GM12878 (cell line): Measurements from ENCODE around the gene KIAA2012. TPM values are rescaled to one million over a fixed set of nuclear protein-coding genes. Genes with fewer than 3 reads are reported as not detected.

ENCODE experiments used
- ATAC-seq: fragments of 200-7000 bp; cut with Tn5 transposase; 3 replicates; pipeline ENCODE4 v1.9.1; 2020; ENCODE audit warnings: mild to moderate bottlenecking, moderate library complexity
- BruUV-seq: library from RNA; stranded (reverse); fragments of 400-500 nt; replicated peaks from 2 replicates; lab custom pipeline; 2021; lab: Mats Ljungman, UMichigan
- CTCF ChIA-PET: fragments of 300-600 bp; sonication (Branson Sonifier 250); formaldehyde crosslinking; extraction: SDS; loops from one replicate; lab custom pipeline; 2021; ENCODE audit warnings: inconsistent platforms; lab: Yijun Ruan, JAX
- POLR2A ChIA-PET: fragments of 350-600 bp; formaldehyde crosslinking; extraction: SDS; loops from one replicate; lab custom pipeline; 2021; ENCODE audit warnings: inconsistent platforms; lab: Charles Lee
- RAD21 ChIA-PET: fragments of 300-600 bp; sonication (Branson Sonifier 250); formaldehyde crosslinking; loops from one replicate; lab custom pipeline; 2023; ENCODE audit warnings: antibody characterized with exemption; ENCODE audit not compliant: unreplicated experiment; lab: Charles Lee
- SMC1A ChIA-PET: fragments of 300-600 bp; sonication (Branson Sonifier 250); formaldehyde crosslinking; loops from one replicate; lab custom pipeline; 2023; ENCODE audit not compliant: unreplicated experiment, uncharacterized antibody; lab: Charles Lee
- DNase-seq: peaks from one replicate; pipeline ENCODE4 v3.0.0-alpha.2; 2011; ENCODE audit warnings: low read depth, low spot score
- FAIRE-seq: peaks from 3 replicates; lab custom pipeline; 2011; peaks lifted over from hg19 to GRCh38; lab: Jason Lieb, UNC
- H2AFZ ChIP-seq: 2 replicates; pipeline ENCODE4 v1.6.0; 2011; ENCODE audit warnings: low read depth, low read length, control low read depth; ENCODE audit not compliant: control insufficient read depth
- H3K27ac ChIP-seq: 2 replicates; pipeline ENCODE4 v1.5.1; 2011; ENCODE audit warnings: control low read depth; ENCODE audit not compliant: control insufficient read depth, insufficient read depth
- H3K27me3 ChIP-seq, 2 experiments: replicated peaks in 1 of 2; 2 replicates each; pipeline versions ENCODE4 v1.6.0 to v1.6.1; 2011; ENCODE audit warnings: low read length in 1 of 2; ENCODE audit not compliant: control insufficient read depth in 2 of 2, insufficient read depth in 2 of 2
- H3K36me3 ChIP-seq, 2 experiments: 2 replicates each; pipeline ENCODE4 v1.5.1; 2011; ENCODE audit warnings: low read length in 1 of 2; ENCODE audit not compliant: control insufficient read depth in 2 of 2, insufficient read depth in 2 of 2
- H3K4me1 ChIP-seq: 2 replicates; pipeline ENCODE4 v1.6.1; 2011; ENCODE audit warnings: mild to moderate bottlenecking, low read length, moderate library complexity, mixed read lengths; ENCODE audit not compliant: control insufficient read depth, insufficient read depth
- H3K4me2 ChIP-seq: 2 replicates; pipeline ENCODE4 v1.6.0; 2011; ENCODE audit warnings: control low read depth; ENCODE audit not compliant: control insufficient read depth, insufficient read depth
- H3K4me3 ChIP-seq: fragments of 200-600 bp; sonication (generic); 2 replicates; pipeline ENCODE4 v1.5.1; 2016
- H3K79me2 ChIP-seq: 2 replicates; pipeline ENCODE4 v1.6.0; 2011; ENCODE audit warnings: low read length; ENCODE audit not compliant: control insufficient read depth, insufficient read depth
- H3K9ac ChIP-seq: 2 replicates; pipeline ENCODE4 v1.8.0; 2011; ENCODE audit warnings: low read length, control low read depth, mixed read lengths; ENCODE audit not compliant: control insufficient read depth, insufficient read depth
- H3K9me3 ChIP-seq: replicated peaks from 3 replicates; pipeline ENCODE4 v1.5.1; 2011; ENCODE audit warnings: mild to moderate bottlenecking, low read length; ENCODE audit not compliant: control insufficient read depth, insufficient read depth
- H4K20me1 ChIP-seq: 2 replicates; pipeline ENCODE4 v1.6.0; 2011; ENCODE audit not compliant: control insufficient read depth, insufficient read depth
- EED ChIP-seq: sonication (generic); IDR thresholded peaks from 2 replicates; pipeline ENCODE4 v1.6.1; 2016; ENCODE audit warnings: antibody characterized with exemption, low read depth
- EGR1 ChIP-seq, 2 experiments: IDR thresholded peaks; 1 replicate in 1 of 2; 2 replicates in 1 of 2; pipeline ENCODE4 v1.6.1; 2011 to 2012; ENCODE audit warnings: low read depth in 2 of 2, low read length in 2 of 2, borderline replicate concordance in 1 of 2, mild to moderate bottlenecking in 1 of 2, moderate library complexity in 1 of 2
- FOXK2 ChIP-seq: fragments of 450-650 bp; IDR thresholded peaks from 2 replicates; pipeline ENCODE4 v1.6.1; 2017; ENCODE audit warnings: mild to moderate bottlenecking, moderate library complexity
- NKRF ChIP-seq: fragments of 450-650 bp; conservative IDR thresholded peaks from 2 replicates; pipeline ENCODE4 v1.6.1; 2017; ENCODE audit warnings: mild to moderate bottlenecking, moderate library complexity
- RELA ChIP-seq: fragments of 450-650 bp; IDR thresholded peaks from 2 replicates; pipeline ENCODE4 v1.8.0; 2014; ENCODE audit warnings: borderline replicate concordance; ENCODE audit not compliant: partially characterized antibody
- SPI1 ChIP-seq: IDR thresholded peaks from 2 replicates; pipeline ENCODE4 v1.6.1; 2011; ENCODE audit warnings: low read depth, mild to moderate bottlenecking, low read length, moderate library complexity, borderline replicate concordance; ENCODE audit not compliant: insufficient read depth
- USF1 ChIP-seq: IDR thresholded peaks from 2 replicates; pipeline ENCODE4 v1.6.1; 2011; ENCODE audit warnings: borderline replicate concordance, low read depth, mild to moderate bottlenecking, moderate library complexity, mixed read lengths, low read length; ENCODE audit not compliant: insufficient read depth; ENCODE audit errors: extremely low read length
- USF2 ChIP-seq: IDR thresholded peaks from 2 replicates; pipeline ENCODE4 v1.6.1; 2011; ENCODE audit warnings: low read depth, low read length, improper control_type of control experiment, borderline replicate concordance
- YBX1 ChIP-seq: fragments of 450-650 bp; IDR thresholded peaks from 2 replicates; pipeline ENCODE4 v1.6.1; 2016; ENCODE audit warnings: antibody characterized with exemption
- YY1 ChIP-seq: IDR thresholded peaks from 2 replicates; pipeline ENCODE4 v1.6.1; 2011; ENCODE audit warnings: low read depth, mild to moderate bottlenecking, low read length
- ZBTB33 ChIP-seq: fragments of 450-650 bp; IDR thresholded peaks from 2 replicates; pipeline ENCODE4 v1.6.1; 2017; ENCODE audit warnings: mild to moderate bottlenecking
- ZBTB4 ChIP-seq: fragments of 450-650 bp; formaldehyde crosslinking; IDR thresholded peaks from 2 replicates; pipeline ENCODE4 v1.4.0; 2022; ENCODE audit warnings: mild to moderate bottlenecking, moderate library complexity
- ZZZ3 ChIP-seq: IDR thresholded peaks from 2 replicates; pipeline ENCODE4 v1.6.1; 2011; ENCODE audit warnings: low read depth; ENCODE audit not compliant: control insufficient read depth, insufficient read length
- WGBS: methylation state at CpG from one replicate; pipeline ENCODE4 v1.1.6; 2016; ENCODE audit warnings: low lambda C conversion rate; ENCODE audit not compliant: insufficient replicate concordance, insufficient coverage; ENCODE audit errors: missing lambda C conversion rate; 5-methylcytosine and 5-hydroxymethylcytosine counted together
- in situ Hi-C: fragments of 300-500 bp; cut with MboI; formaldehyde crosslinking; loops from 9 replicates; pipeline ENCODE4 v1.14.3; 2018; ENCODE audit warnings: mixed read lengths
- intact Hi-C: fragments of 100-400 bp; cut with micrococcal nuclease; formaldehyde crosslinking; loops from one replicate; pipeline ENCODE4 v1.14.2; 2022; ENCODE audit not compliant: unreplicated experiment
- polyA plus RNA-seq, 11 experiments: library from polyadenylated mRNA; depleted of rRNA in 4 of 11; unstranded in 6 of 11; stranded (reverse) in 5 of 11; fragments of >200 nt; fragmentation: Nextera tagmentation in 4 of 11; fragmentation: Illumina TruSeq in 1 of 11; extraction: Ambion mirVana in 4 of 11; extraction: Trizol in 1 of 11; gene quantifications; 1 replicate in 1 of 11; 2 replicates in 10 of 11; pipeline versions ENCODE4 v1.2.1 to v1.2.3, GENCODE V29; 2011 to 2016; ENCODE audit warnings: inconsistent platforms in 2 of 11, missing spikeins in 2 of 11, low read depth in 1 of 11
- total RNA-seq, 4 experiments: library from RNA; depleted of rRNA in 3 of 4; stranded (reverse); fragments of >200 nt in 3 of 4; fragmentation: Illumina TruSeq in 1 of 4; extraction: Trizol in 1 of 4; gene quantifications; 2 replicates each; pipeline versions ENCODE4 v1.2.1 to v1.2.3, GENCODE V29; 2013 to 2021

The KIAA2012 gene
- total and polyA plus RNA-seq, 10 of the 15 experiments (the other 5 are each of a cell fraction or from before 2014, with no cell fraction given): 0.03 TPM; not detected in 9

GRCh38 chr2:202088777-202089176 is 15.7 kb downstream of the KIAA2012 start:
- intact Hi-C loops (no loop called here), in situ Hi-C loops (no loop called here)
- Histone ChIP-seq H3K27me3 (no peaks in the 10 kb centered on the region; a peak in 1 of 4 replicates), H3K36me3 (no peaks in the 10 kb centered on the region), H2AFZ (no peak overlapping the region), H3K9ac (no peak overlapping the region), H3K4me1 (no peaks in the 10 kb centered on the region), H3K9me3 (no peaks in the 10 kb centered on the region), H3K4me2 (no peak overlapping the region), H4K20me1 (no peaks in the 10 kb centered on the region), H3K4me3 (no peak overlapping the region), H3K79me2 (no peaks in the 10 kb centered on the region), H3K27ac (no peak overlapping the region)
- RAD21 ChIA-PET: no interaction called here
- ATAC-seq: no peak
- SMC1A ChIA-PET: interaction anchor here (0.8 to 1.3 kb wide), 2 partner anchors 13 to 222 kb away, joined by 3 read pairs; no protein-coding TSS in a partner anchor
- no peak for FAIRE-seq
- CTCF ChIA-PET: interaction anchor here (0.9 to 2.3 kb wide), 2 partner anchors 14 to 179 kb away, joined by 3 to 7 read pairs; no protein-coding TSS in a partner anchor
- no TSS peak for BruUV-seq
- no peak for DNase-seq
- POLR2A ChIA-PET: no interaction called here
- 47% methylated on average over 3 of the region's 3 CpGs for WGBS
- no peak for TF ChIP-seq SPI1
- no peak for TF ChIP-seq YBX1
- no peak for TF ChIP-seq ZBTB4 (CRISPR knock-in tag)
- no peak for TF ChIP-seq USF1
- no peak for TF ChIP-seq ZZZ3
- TF ChIP-seq YY1: no peak
- no peak for TF ChIP-seq USF2
- no peak for TF ChIP-seq RELA
- no peak for TF ChIP-seq EGR1 (IDR thresholded peaks at IDR 0.05; ENCODE audit: borderline replicate concordance in 1 of 2, low read depth in 2 of 2, low read length in 2 of 2)
- TF ChIP-seq EED: no peak
- TF ChIP-seq NKRF: no peak
- no peak for TF ChIP-seq FOXK2
- no peak for TF ChIP-seq ZBTB33
